ENCODE results near the gene SLC7A11. TPM values are rescaled to one million over a fixed set of nuclear protein-coding genes. Genes with fewer than 3 reads are reported as not detected.

Gene SLC7A11
- total RNA-seq, 1 donor = 55.7 TPM

- Histone ChIP-seq H3K4me2 (ENCODE audit: insufficient read depth, low read length) (no peak overlapping the region), H3K27me3 (ENCODE audit: insufficient read depth, low read length) (no peaks in the 10 kb centered on the region), H3K27ac (ENCODE audit: low read depth, low read length) (no peak overlapping the region), H3K9me3 (ENCODE audit: low read depth, low read length) (no peaks in the 10 kb centered on the region), H3K4me1 (ENCODE audit: insufficient read depth, low read length) (peaks cover 7% of the 10 kb centered on the region), H3K36me3 (ENCODE audit: insufficient read depth, low read length) (no peaks in the 10 kb centered on the region), H3K4me3 (ENCODE audit: insufficient read depth, low read length) (no peak overlapping the region), H4K20me1 (ENCODE audit: insufficient read depth, low read length) (no peaks in the 10 kb centered on the region), H2AFZ (ENCODE audit: low read length) (no peak overlapping the region), H3K79me2 (ENCODE audit: insufficient read depth, low read length) (no peaks in the 10 kb centered on the region)
- DNase-seq (ENCODE audit: insufficient read length, low spot score, missing footprints) = no peak
- no peak for TF ChIP-seq CTCF (IDR thresholded peaks at IDR 0.05; ENCODE audit: extremely low read depth, low read depth, low read length)
These were observed 79.0 kb downstream of the SLC7A11 start for GRCh38 chr4:138163171-138163570.

- Histone ChIP-seq H3K4me3 (ENCODE audit: insufficient read depth, low read length) (no peak overlapping the region), H3K79me2 (ENCODE audit: insufficient read depth, low read length) (no peaks in the 10 kb centered on the region), H3K4me2 (ENCODE audit: insufficient read depth, low read length) (no peak overlapping the region), H3K4me1 (ENCODE audit: insufficient read depth, low read length) (peaks cover 7% of the 10 kb centered on the region), H4K20me1 (ENCODE audit: insufficient read depth, low read length) (no peaks in the 10 kb centered on the region), H3K36me3 (ENCODE audit: insufficient read depth, low read length) (no peaks in the 10 kb centered on the region), H2AFZ (ENCODE audit: low read length) (no peak overlapping the region), H3K9me3 (ENCODE audit: low read depth, low read length) (no peaks in the 10 kb centered on the region), H3K27ac (ENCODE audit: low read depth, low read length) (no peak overlapping the region), H3K27me3 (ENCODE audit: insufficient read depth, low read length) (no peaks in the 10 kb centered on the region)
- TF ChIP-seq CTCF (IDR thresholded peaks at IDR 0.05; ENCODE audit: extremely low read depth, low read depth, low read length) = no peak
- no peak for DNase-seq (ENCODE audit: insufficient read length, low spot score, missing footprints)
These were observed 79.9 kb downstream of the SLC7A11 start for GRCh38 chr4:138162259-138162658.

GRCh38 chr4:138161351-138161750, 80.8 kb downstream of the SLC7A11 start:
- Histone ChIP-seq H3K4me2 (ENCODE audit: insufficient read depth, low read length) (no peak overlapping the region), H4K20me1 (ENCODE audit: insufficient read depth, low read length) (no peaks in the 10 kb centered on the region), H3K4me3 (ENCODE audit: insufficient read depth, low read length) (no peak overlapping the region), H2AFZ (ENCODE audit: low read length) (no peak overlapping the region), H3K9me3 (ENCODE audit: low read depth, low read length) (no peaks in the 10 kb centered on the region), H3K27me3 (ENCODE audit: insufficient read depth, low read length) (no peaks in the 10 kb centered on the region), H3K79me2 (ENCODE audit: insufficient read depth, low read length) (no peaks in the 10 kb centered on the region), H3K36me3 (ENCODE audit: insufficient read depth, low read length) (no peaks in the 10 kb centered on the region), H3K4me1 (ENCODE audit: insufficient read depth, low read length) (peaks cover 7% of the 10 kb centered on the region), H3K27ac (ENCODE audit: low read depth, low read length) (no peak overlapping the region)
- TF ChIP-seq CTCF (IDR thresholded peaks at IDR 0.05; ENCODE audit: extremely low read depth, low read depth, low read length) = no peak
- DNase-seq (ENCODE audit: insufficient read length, low spot score, missing footprints) = no peak

GRCh38 chr4:138158746-138159297, 83.3 kb downstream of the SLC7A11 start:
- Histone ChIP-seq H3K27me3 (ENCODE audit: insufficient read depth, low read length) (no peaks in the 10 kb centered on the region), H3K79me2 (ENCODE audit: insufficient read depth, low read length) (no peaks in the 10 kb centered on the region), H3K36me3 (ENCODE audit: insufficient read depth, low read length) (no peaks in the 10 kb centered on the region), H3K4me2 (ENCODE audit: insufficient read depth, low read length) (no peak overlapping the region), H4K20me1 (ENCODE audit: insufficient read depth, low read length) (no peaks in the 10 kb centered on the region), H3K4me1 (ENCODE audit: insufficient read depth, low read length) (peaks cover 7% of the 10 kb centered on the region), H2AFZ (ENCODE audit: low read length) (no peak overlapping the region), H3K9me3 (ENCODE audit: low read depth, low read length) (no peaks in the 10 kb centered on the region), H3K4me3 (ENCODE audit: insufficient read depth, low read length) (no peak overlapping the region), H3K27ac (ENCODE audit: low read depth, low read length) (peak overlapping the region; percentile 6)
- DNase-seq (ENCODE audit: insufficient read length, low spot score, missing footprints) = no peak
- no peak for TF ChIP-seq CTCF (IDR thresholded peaks at IDR 0.05; ENCODE audit: extremely low read depth, low read depth, low read length)
